ENCODE data around the gene NDUFAF2.
"Not testable (repeated sequence)": the region's sequence is repeated elsewhere in the genome, so short reads cannot be mapped to it uniquely, and the experiment has no call there.

NDUFAF2 gene

GRCh38 chr5:60944904-60945812 is at the start of gene NDUFAF2, which contains the start of gene ERCC8:
Gene NDUFAF2 (plus strand): TSS chr5:60945205. CDS start chr5:60945256, 51 bp downstream.
Gene ERCC8 (minus strand): TSS chr5:60945070. CDS start chr5:60945008, 62 bp downstream.
- DNase-seq: peak; percentile 90

- no peak for DNase-seq
Observed at GRCh38 chr5:60896991-60897390, 48.0 kb upstream of the NDUFAF2 start.

GRCh38 chr5:60903356-60903755 is 41.6 kb upstream of the NDUFAF2 start:
- no peak for DNase-seq

GRCh38 chr5:60916646-60917045 is 28.4 kb upstream of the NDUFAF2 start:
- DNase-seq: no peak

GRCh38 chr5:60918466-60918865 is 26.5 kb upstream of the NDUFAF2 start:
- DNase-seq: no peak

GRCh38 chr5:60927450-60927849 is 17.6 kb upstream of the NDUFAF2 start:
- DNase-seq: no peak

GRCh38 chr5:60929024-60929423 is 16.0 kb upstream of the NDUFAF2 start:
- DNase-seq: no peak

GRCh38 chr5:60943624-60944023 is 1.4 kb upstream of the NDUFAF2 start:
- no peak for DNase-seq

- peak; percentile 6 for DNase-seq
Observed at GRCh38 chr5:60945813-60946187, 795 bp downstream of the NDUFAF2 start.

GRCh38 chr5:60948738-60949137 is 3.7 kb downstream of the NDUFAF2 start:
- DNase-seq: no peak

- no peak for DNase-seq
Observed at GRCh38 chr5:60955239-60955638, 10.2 kb downstream of the NDUFAF2 start.

GRCh38 chr5:60958088-60958487 is 13.1 kb downstream of the NDUFAF2 start:
- DNase-seq: no peak

- no peak for DNase-seq
Observed at GRCh38 chr5:60958712-60959111, 13.7 kb downstream of the NDUFAF2 start.

GRCh38 chr5:60959156-60959555 is 14.2 kb downstream of the NDUFAF2 start:
- DNase-seq: no peak

- no peak for DNase-seq
Observed at GRCh38 chr5:60960591-60960990, 15.6 kb downstream of the NDUFAF2 start.

- peak; percentile 15 for DNase-seq
Observed at GRCh38 chr5:60961685-60962084, 16.7 kb downstream of the NDUFAF2 start.

GRCh38 chr5:60972231-60972630 is 27.2 kb downstream of the NDUFAF2 start:
- DNase-seq: no peak

GRCh38 chr5:60977956-60978737 is 33.1 kb downstream of the NDUFAF2 start:
- DNase-seq: no peak

- DNase-seq: no peak
Observed at GRCh38 chr5:60978968-60979367, 34.0 kb downstream of the NDUFAF2 start.

GRCh38 chr5:60980511-60980910 is 35.5 kb downstream of the NDUFAF2 start:
- no peak for DNase-seq

- not testable (repeated sequence) for DNase-seq
Observed at GRCh38 chr5:60982127-60982526, 37.1 kb downstream of the NDUFAF2 start.

GRCh38 chr5:60989790-60990189 is 44.8 kb downstream of the NDUFAF2 start:
- DNase-seq: no peak

GRCh38 chr5:60992871-60993270 is 47.9 kb downstream of the NDUFAF2 start:
- no peak for DNase-seq

GRCh38 chr5:60993425-60993824 is 48.4 kb downstream of the NDUFAF2 start:
- DNase-seq: no peak
